Calu3 (cell line): ENCODE results near the gene ACAA1. TPM values are rescaled to one million over a fixed set of nuclear protein-coding genes. Genes with fewer than 3 reads are reported as not detected.

ENCODE experiments used
- BruUV-seq: library from RNA; stranded (reverse); fragments of 400-500 nt; replicated peaks from 2 replicates; lab custom pipeline; 2021; lab: Mats Ljungman, UMichigan
- CTCF ChIA-PET: fragments of 300-600 bp; sonication (Branson Sonifier 250); formaldehyde crosslinking; loops from one replicate; lab custom pipeline; 2022; ENCODE audit warnings: antibody characterized with exemption; lab: Charles Lee
- DNase-seq: peaks from one replicate; pipeline ENCODE4 v3.0.0; 2022
- H3K27ac Mint-ChIP-seq: one replicate; pipeline ENCODE4 v1.8.0; 2022; ENCODE audit warnings: mixed read lengths; ENCODE audit not compliant: unreplicated experiment
- H3K27me3 Mint-ChIP-seq: one replicate; pipeline ENCODE4 v1.8.0; 2022; ENCODE audit warnings: mixed read lengths; ENCODE audit not compliant: unreplicated experiment
- H3K36me3 Mint-ChIP-seq: one replicate; pipeline ENCODE4 v1.8.0; 2022; ENCODE audit warnings: mild to moderate bottlenecking, moderate library complexity, mixed read lengths; ENCODE audit not compliant: insufficient read depth, unreplicated experiment
- H3K4me1 Mint-ChIP-seq: one replicate; pipeline ENCODE4 v1.8.0; 2022; ENCODE audit warnings: mild to moderate bottlenecking, low read depth, mixed read lengths; ENCODE audit not compliant: unreplicated experiment
- H3K4me3 Mint-ChIP-seq: one replicate; pipeline ENCODE4 v1.8.0; 2022; ENCODE audit warnings: mild to moderate bottlenecking, low read depth, moderate library complexity, mixed read lengths; ENCODE audit not compliant: unreplicated experiment
- H3K9me3 Mint-ChIP-seq: one replicate; pipeline ENCODE4 v1.8.0; 2022; ENCODE audit warnings: low read depth, mixed read lengths; ENCODE audit not compliant: unreplicated experiment
- intact Hi-C: fragments of 100-400 bp; cut with micrococcal nuclease; formaldehyde crosslinking; loops from one replicate; pipeline ENCODE4 v1.10.0; 2022; ENCODE audit not compliant: unreplicated experiment
- total RNA-seq: library from RNA; stranded (reverse); gene quantifications from 2 replicates; pipeline ENCODE4 v1.2.3, GENCODE V29; 2022
- TF ChIP-seq, protein P1 (sequence below): fragments of 200-600 bp; IDR thresholded peaks from one replicate; pipeline ENCODE4 v1.8.0; 2022; ENCODE audit warnings: antibody characterized with exemption; ENCODE audit not compliant: unreplicated experiment

The ACAA1 gene
- total RNA-seq, 1 experiment from 2014 or later, result 64.5 TPM

DNA sequence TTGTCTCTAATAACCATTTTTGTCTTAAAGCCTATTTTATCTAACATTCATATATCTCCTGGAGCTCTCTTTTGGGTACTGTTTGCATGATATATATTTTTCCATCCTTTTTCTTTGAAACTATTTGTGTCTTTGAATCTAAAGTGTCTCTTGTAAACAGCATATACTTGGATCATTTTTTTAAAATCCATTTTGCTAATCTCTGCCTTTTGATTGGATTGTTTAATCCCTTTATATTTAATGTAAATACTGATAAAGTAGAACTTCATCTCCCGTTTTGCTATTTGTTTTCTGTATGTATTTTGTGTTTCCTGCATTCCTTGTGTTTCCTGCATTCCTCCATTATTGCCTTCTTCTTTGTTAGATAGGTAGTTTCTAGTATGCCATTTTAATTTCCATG, 31.4 kb downstream of the ACAA1 start:
- Mint-ChIP-seq H3K27me3 (peaks cover 29% of the 10 kb centered on the region), H3K27ac (no peak overlapping the region), H3K4me3 (no peak overlapping the region), H3K9me3 (peaks cover 4% of the 10 kb centered on the region), H3K4me1 (no peaks in the 10 kb centered on the region), H3K36me3 (no peaks in the 10 kb centered on the region)
- TF ChIP-seq, protein P1, sequence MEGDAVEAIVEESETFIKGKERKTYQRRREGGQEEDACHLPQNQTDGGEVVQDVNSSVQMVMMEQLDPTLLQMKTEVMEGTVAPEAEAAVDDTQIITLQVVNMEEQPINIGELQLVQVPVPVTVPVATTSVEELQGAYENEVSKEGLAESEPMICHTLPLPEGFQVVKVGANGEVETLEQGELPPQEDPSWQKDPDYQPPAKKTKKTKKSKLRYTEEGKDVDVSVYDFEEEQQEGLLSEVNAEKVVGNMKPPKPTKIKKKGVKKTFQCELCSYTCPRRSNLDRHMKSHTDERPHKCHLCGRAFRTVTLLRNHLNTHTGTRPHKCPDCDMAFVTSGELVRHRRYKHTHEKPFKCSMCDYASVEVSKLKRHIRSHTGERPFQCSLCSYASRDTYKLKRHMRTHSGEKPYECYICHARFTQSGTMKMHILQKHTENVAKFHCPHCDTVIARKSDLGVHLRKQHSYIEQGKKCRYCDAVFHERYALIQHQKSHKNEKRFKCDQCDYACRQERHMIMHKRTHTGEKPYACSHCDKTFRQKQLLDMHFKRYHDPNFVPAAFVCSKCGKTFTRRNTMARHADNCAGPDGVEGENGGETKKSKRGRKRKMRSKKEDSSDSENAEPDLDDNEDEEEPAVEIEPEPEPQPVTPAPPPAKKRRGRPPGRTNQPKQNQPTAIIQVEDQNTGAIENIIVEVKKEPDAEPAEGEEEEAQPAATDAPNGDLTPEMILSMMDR, result no peak
- BruUV-seq, result no TSS peak
- DNase-seq, result no peak
- CTCF ChIA-PET, result no interaction called here
- intact Hi-C loops, result no loop called here

DNA sequence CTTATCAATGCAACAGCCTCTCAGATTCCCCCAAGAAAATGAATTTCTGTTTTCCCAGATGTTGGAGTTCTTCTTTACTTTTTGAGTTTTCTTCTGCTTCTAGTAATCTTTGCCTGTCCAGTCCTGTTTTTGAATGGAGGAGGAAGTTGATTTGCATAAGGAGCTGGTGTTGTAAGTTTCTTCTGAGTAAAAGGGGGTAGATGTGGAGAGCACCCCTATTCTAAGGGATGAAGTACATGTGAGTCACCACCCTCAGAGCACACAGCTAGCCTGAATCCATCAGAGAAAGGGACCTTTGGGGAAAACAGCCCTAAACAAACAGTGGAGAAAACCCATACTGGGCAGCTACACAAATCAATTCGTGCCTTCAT, 34.5 kb downstream of the ACAA1 start:
- Mint-ChIP-seq H3K36me3 (no peaks in the 10 kb centered on the region), H3K4me3 (no peak overlapping the region), H3K27me3 (peaks cover 60% of the 10 kb centered on the region), H3K27ac (no peak overlapping the region), H3K9me3 (peaks cover 4% of the 10 kb centered on the region), H3K4me1 (no peaks in the 10 kb centered on the region)
- CTCF ChIA-PET, result no interaction called here
- TF ChIP-seq, protein P1, result no peak
- intact Hi-C loops, result no loop called here
- no peak for DNase-seq
- no TSS peak for BruUV-seq

DNA sequence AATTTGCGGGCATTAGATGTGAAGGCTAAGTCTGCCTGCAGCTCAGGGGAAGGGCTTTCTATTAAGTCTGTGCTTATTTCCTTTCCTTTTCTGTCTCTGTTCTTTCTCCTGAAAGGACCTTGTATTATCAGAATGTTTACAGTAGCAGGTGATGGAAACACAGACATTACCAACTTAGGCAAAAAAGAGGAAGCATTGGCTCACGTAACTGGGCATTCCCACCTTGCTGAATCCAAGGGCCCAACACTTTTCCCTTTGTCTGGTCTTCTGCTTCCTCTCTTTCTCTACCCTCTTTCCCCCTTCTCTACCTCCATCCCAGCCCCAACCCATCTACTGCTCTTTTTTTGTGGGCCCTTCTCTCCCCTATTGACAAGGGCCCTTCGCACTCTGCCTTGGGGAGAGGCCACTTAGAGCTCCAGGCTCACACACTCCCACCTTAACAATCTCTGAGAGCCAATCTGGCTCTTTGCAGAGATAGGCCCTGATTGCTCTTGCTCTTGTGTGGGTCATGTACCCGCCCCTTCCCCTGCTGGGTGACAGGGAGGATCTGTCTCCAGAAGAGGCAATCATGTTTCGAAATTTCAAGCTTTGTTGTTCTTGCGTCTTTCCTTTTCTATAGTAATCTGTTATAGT, 35.0 kb downstream of the ACAA1 start:
- Mint-ChIP-seq H3K27me3 (peaks cover 65% of the 10 kb centered on the region), H3K9me3 (peaks cover 4% of the 10 kb centered on the region), H3K4me3 (no peak overlapping the region), H3K36me3 (no peaks in the 10 kb centered on the region), H3K27ac (no peak overlapping the region), H3K4me1 (no peaks in the 10 kb centered on the region)
- TF ChIP-seq, protein P1, result no peak
- intact Hi-C loops, result no loop called here
- CTCF ChIA-PET, result interaction anchor here (0.6 kb wide), 1 partner anchor 1275 kb away, joined by 3 read pairs; no protein-coding TSS in a partner anchor
- no TSS peak for BruUV-seq
- no peak for DNase-seq

DNA sequence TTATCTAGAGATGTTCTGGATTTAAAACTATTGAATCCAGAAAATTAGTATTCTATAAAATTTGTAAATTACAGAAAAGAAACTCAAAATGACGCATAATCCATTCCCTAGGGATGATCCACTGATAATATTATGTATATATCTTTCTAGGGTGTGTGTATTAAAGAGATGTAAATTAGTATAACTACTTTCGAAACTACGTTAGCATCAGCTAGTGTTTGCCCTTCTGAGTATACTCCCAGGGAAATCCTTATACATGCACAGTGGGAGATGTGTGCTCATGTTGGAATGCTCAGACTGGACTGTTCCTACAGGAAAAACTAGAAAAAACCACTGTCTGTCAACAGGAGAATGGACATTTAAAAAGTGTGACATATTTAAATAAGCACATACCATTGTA, 36.4 kb downstream of the ACAA1 start:
- no TSS peak for BruUV-seq

More for the DNA sequence above, 36.4 kb downstream of the ACAA1 start:
- CTCF ChIA-PET, result no interaction called here
- H3K36me3 Mint-ChIP-seq, result no peaks in the 10 kb centered on the region
- H3K4me3 Mint-ChIP-seq, result no peak overlapping the region
- no peaks in the 10 kb centered on the region for H3K4me1 Mint-ChIP-seq
- peaks cover 79% of the 10 kb centered on the region for H3K27me3 Mint-ChIP-seq
- H3K27ac Mint-ChIP-seq, result no peak overlapping the region
- TF ChIP-seq, protein P1, result no peak
- H3K9me3 Mint-ChIP-seq, result peaks cover under 1% of the 10 kb centered on the region
- intact Hi-C loops, result no loop called here
- no peak for DNase-seq
